Testis (tissue), 2 donors: Measurements from ENCODE around the gene GRWD1.

Experiments used
- CTCF ChIP-seq, 3 experiments: fragments of 450-650 bp in 2 of 3; fragments of 200-600 bp in 1 of 3; sonication (generic) in 1 of 3; IDR thresholded peaks; one replicate each; pipeline ENCODE4 v1.5.1; 2016 to 2019; ENCODE audit warnings: antibody characterized with exemption in 3 of 3, mild to moderate bottlenecking in 2 of 3, moderate library complexity in 1 of 3
- POLR2A ChIP-seq: fragments of 450-650 bp; IDR thresholded peaks from one replicate; pipeline ENCODE4 v1.6.1; 2017; ENCODE audit warnings: antibody characterized with exemption, mild to moderate bottlenecking, moderate library complexity

GRCh38 chr19:48405010-48405659 lies 40.6 kb upstream of the GRWD1 start:
- TF ChIP-seq CTCF (IDR thresholded peaks at IDR 0.05) = no peak
- no peak for TF ChIP-seq POLR2A
